GM12878 (cell line): ENCODE data around the gene IL17RC. TPM values are rescaled to one million over a fixed set of nuclear protein-coding genes. Genes with fewer than 3 reads are reported as not detected.

ENCODE experiments used
- ATAC-seq: fragments of 200-7000 bp; cut with Tn5 transposase; 3 replicates; pipeline ENCODE4 v1.9.1; 2020; ENCODE audit warnings: mild to moderate bottlenecking, moderate library complexity
- BruUV-seq: library from RNA; stranded (reverse); fragments of 400-500 nt; replicated peaks from 2 replicates; lab custom pipeline; 2021; lab: Mats Ljungman, UMichigan
- CTCF ChIA-PET: fragments of 300-600 bp; sonication (Branson Sonifier 250); formaldehyde crosslinking; extraction: SDS; loops from one replicate; lab custom pipeline; 2021; ENCODE audit warnings: inconsistent platforms; lab: Yijun Ruan, JAX
- POLR2A ChIA-PET: fragments of 350-600 bp; formaldehyde crosslinking; extraction: SDS; loops from one replicate; lab custom pipeline; 2021; ENCODE audit warnings: inconsistent platforms; lab: Charles Lee
- RAD21 ChIA-PET: fragments of 300-600 bp; sonication (Branson Sonifier 250); formaldehyde crosslinking; loops from one replicate; lab custom pipeline; 2023; ENCODE audit warnings: antibody characterized with exemption; ENCODE audit not compliant: unreplicated experiment; lab: Charles Lee
- SMC1A ChIA-PET: fragments of 300-600 bp; sonication (Branson Sonifier 250); formaldehyde crosslinking; loops from one replicate; lab custom pipeline; 2023; ENCODE audit not compliant: unreplicated experiment, uncharacterized antibody; lab: Charles Lee
- DNase-seq: peaks from one replicate; pipeline ENCODE4 v3.0.0-alpha.2; 2011; ENCODE audit warnings: low read depth, low spot score
- FAIRE-seq: peaks from 3 replicates; lab custom pipeline; 2011; peaks lifted over from hg19 to GRCh38; lab: Jason Lieb, UNC
- H2AFZ ChIP-seq: 2 replicates; pipeline ENCODE4 v1.6.0; 2011; ENCODE audit warnings: low read depth, low read length, control low read depth; ENCODE audit not compliant: control insufficient read depth
- H3K27ac ChIP-seq: 2 replicates; pipeline ENCODE4 v1.5.1; 2011; ENCODE audit warnings: control low read depth; ENCODE audit not compliant: control insufficient read depth, insufficient read depth
- H3K27me3 ChIP-seq, 2 experiments: replicated peaks in 1 of 2; 2 replicates each; pipeline versions ENCODE4 v1.6.0 to v1.6.1; 2011; ENCODE audit warnings: low read length in 1 of 2; ENCODE audit not compliant: control insufficient read depth in 2 of 2, insufficient read depth in 2 of 2
- H3K36me3 ChIP-seq, 2 experiments: 2 replicates each; pipeline ENCODE4 v1.5.1; 2011; ENCODE audit warnings: low read length in 1 of 2; ENCODE audit not compliant: control insufficient read depth in 2 of 2, insufficient read depth in 2 of 2
- H3K4me1 ChIP-seq: 2 replicates; pipeline ENCODE4 v1.6.1; 2011; ENCODE audit warnings: mild to moderate bottlenecking, low read length, moderate library complexity, mixed read lengths; ENCODE audit not compliant: control insufficient read depth, insufficient read depth
- H3K4me2 ChIP-seq: 2 replicates; pipeline ENCODE4 v1.6.0; 2011; ENCODE audit warnings: control low read depth; ENCODE audit not compliant: control insufficient read depth, insufficient read depth
- H3K4me3 ChIP-seq: fragments of 200-600 bp; sonication (generic); 2 replicates; pipeline ENCODE4 v1.5.1; 2016
- H3K79me2 ChIP-seq: 2 replicates; pipeline ENCODE4 v1.6.0; 2011; ENCODE audit warnings: low read length; ENCODE audit not compliant: control insufficient read depth, insufficient read depth
- H3K9ac ChIP-seq: 2 replicates; pipeline ENCODE4 v1.8.0; 2011; ENCODE audit warnings: low read length, control low read depth, mixed read lengths; ENCODE audit not compliant: control insufficient read depth, insufficient read depth
- H3K9me3 ChIP-seq: replicated peaks from 3 replicates; pipeline ENCODE4 v1.5.1; 2011; ENCODE audit warnings: mild to moderate bottlenecking, low read length; ENCODE audit not compliant: control insufficient read depth, insufficient read depth
- H4K20me1 ChIP-seq: 2 replicates; pipeline ENCODE4 v1.6.0; 2011; ENCODE audit not compliant: control insufficient read depth, insufficient read depth
- BMI1 ChIP-seq: fragments of 450-650 bp; IDR thresholded peaks from 2 replicates; pipeline ENCODE4 v1.6.1; 2016; ENCODE audit warnings: mild to moderate bottlenecking, moderate library complexity, borderline replicate concordance
- CHD4 ChIP-seq: fragments of 200-600 bp; sonication (generic); IDR thresholded peaks from 2 replicates; pipeline ENCODE4 v1.6.1; 2016; ENCODE audit warnings: mild to moderate bottlenecking
- NFYB ChIP-seq: IDR thresholded peaks from 2 replicates; pipeline ENCODE4 v1.6.1; 2011; ENCODE audit warnings: low read depth, mild to moderate bottlenecking, low read length, improper control_type of control experiment, moderate library complexity; ENCODE audit not compliant: insufficient read depth
- PAX5 ChIP-seq: IDR thresholded peaks from 2 replicates; pipeline ENCODE4 v1.6.1; 2011; ENCODE audit warnings: low read depth, low read length, borderline replicate concordance
- RELA ChIP-seq: fragments of 450-650 bp; IDR thresholded peaks from 2 replicates; pipeline ENCODE4 v1.8.0; 2014; ENCODE audit warnings: borderline replicate concordance; ENCODE audit not compliant: partially characterized antibody
- SIN3A ChIP-seq: IDR thresholded peaks from 2 replicates; pipeline ENCODE4 v1.6.1; 2012; ENCODE audit warnings: low read depth, low read length, improper control_type of control experiment
- SKIL ChIP-seq: fragments of 450-650 bp; IDR thresholded peaks from 2 replicates; pipeline ENCODE4 v1.6.1; 2017; ENCODE audit warnings: mild to moderate bottlenecking, low read depth, inconsistent platforms; ENCODE audit not compliant: poor library complexity, severe bottlenecking
- SMAD5 ChIP-seq: IDR thresholded peaks from 2 replicates; pipeline ENCODE4 v1.6.1; 2016; ENCODE audit warnings: antibody characterized with exemption, low read depth
- SPI1 ChIP-seq: IDR thresholded peaks from 2 replicates; pipeline ENCODE4 v1.6.1; 2011; ENCODE audit warnings: low read depth, mild to moderate bottlenecking, low read length, moderate library complexity, borderline replicate concordance; ENCODE audit not compliant: insufficient read depth
- TCF12 ChIP-seq: IDR thresholded peaks from 2 replicates; pipeline ENCODE4 v1.6.1; 2011; ENCODE audit warnings: low read depth, mild to moderate bottlenecking, low read length
- WGBS: methylation state at CpG from one replicate; pipeline ENCODE4 v1.1.6; 2016; ENCODE audit warnings: low lambda C conversion rate; ENCODE audit not compliant: insufficient replicate concordance, insufficient coverage; ENCODE audit errors: missing lambda C conversion rate; 5-methylcytosine and 5-hydroxymethylcytosine counted together
- in situ Hi-C: fragments of 300-500 bp; cut with MboI; formaldehyde crosslinking; loops from 9 replicates; pipeline ENCODE4 v1.14.3; 2018; ENCODE audit warnings: mixed read lengths
- intact Hi-C: fragments of 100-400 bp; cut with micrococcal nuclease; formaldehyde crosslinking; loops from one replicate; pipeline ENCODE4 v1.14.2; 2022; ENCODE audit not compliant: unreplicated experiment
- polyA plus RNA-seq, 11 experiments: library from polyadenylated mRNA; depleted of rRNA in 4 of 11; unstranded in 6 of 11; stranded (reverse) in 5 of 11; fragments of >200 nt; fragmentation: Nextera tagmentation in 4 of 11; fragmentation: Illumina TruSeq in 1 of 11; extraction: Ambion mirVana in 4 of 11; extraction: Trizol in 1 of 11; gene quantifications; 1 replicate in 1 of 11; 2 replicates in 10 of 11; pipeline versions ENCODE4 v1.2.1 to v1.2.3, GENCODE V29; 2011 to 2016; ENCODE audit warnings: inconsistent platforms in 2 of 11, missing spikeins in 2 of 11, low read depth in 1 of 11
- total RNA-seq, 4 experiments: library from RNA; depleted of rRNA in 3 of 4; stranded (reverse); fragments of >200 nt in 3 of 4; fragmentation: Illumina TruSeq in 1 of 4; extraction: Trizol in 1 of 4; gene quantifications; 2 replicates each; pipeline versions ENCODE4 v1.2.1 to v1.2.3, GENCODE V29; 2013 to 2021

Gene IL17RC
- total and polyA plus RNA-seq, 10 of the 15 experiments (the other 5 are each of a cell fraction or from before 2014, with no cell fraction given) = 0.07 to 4.4 (median 0.34) TPM; not detected in 3

GRCh38 chr3:9879830-9880549 is 36.9 kb upstream of the IL17RC start, which contains the start of gene CIDEC (continued):
- TF ChIP-seq SIN3A (no peak), SKIL (no peak), SMAD5 (no peak), PAX5 (no peak), CHD4 (no peak), NFYB (no peak), BMI1 (no peak), RELA (peak; percentile 51)

- H3K79me2 ChIP-seq = no peaks in the 10 kb centered on the region
- FAIRE-seq (no peak), ATAC-seq (no peak), DNase-seq (no peak)
- H4K20me1 ChIP-seq = no peaks in the 10 kb centered on the region
- TF ChIP-seq TCF12 (0 out of 2 replicates have a peak, but pooled peaks have one; percentile 27), SPI1 (no peak)
- no peaks in the 10 kb centered on the region for H3K27me3 ChIP-seq
- no peak overlapping the region for H2AFZ ChIP-seq
- no peak overlapping the region for H3K27ac ChIP-seq
- no peaks in the 10 kb centered on the region for H3K9me3 ChIP-seq
- H3K9ac ChIP-seq = no peak overlapping the region
- CTCF ChIA-PET = interaction anchor here (0.6 kb wide), 2 partner anchors 13 to 173 kb away, joined by 3 read pairs; no protein-coding TSS in a partner anchor
- H3K4me2 ChIP-seq = no peak overlapping the region
- RAD21 ChIA-PET = interaction anchor here (0.7 kb wide), 1 partner anchor 232 kb away, joined by 3 read pairs; no protein-coding TSS in a partner anchor
- intact Hi-C loops (no loop called here), in situ Hi-C loops (no loop called here)
- POLR2A ChIA-PET = interaction anchor here (1.0 to 3.5 kb wide), 2 partner anchors 9 to 38 kb away, joined by 3 to 35 read pairs; partner anchors contain the start of genes JAGN1 and RPUSD3
- SMC1A ChIA-PET = no interaction called here
- no TSS peak for BruUV-seq
- WGBS = 59% methylated on average over 1 of the region's 1 CpG
- H3K4me3 ChIP-seq = no peak overlapping the region
- H3K4me1 ChIP-seq = peaks cover 5% of the 10 kb centered on the region
- H3K36me3 ChIP-seq = no peaks in the 10 kb centered on the region
Measured at GRCh38 chr3:9881441-9881840, 35.5 kb upstream of the IL17RC start.
